Measurements from ENCODE around the gene ATRAID. TPM values are rescaled to one million over a fixed set of nuclear protein-coding genes. Genes with fewer than 3 reads are reported as not detected.

Gene ATRAID
- total and polyA plus RNA-seq, 4 donors: 90.0 to 204 (median 122) TPM

DNA sequence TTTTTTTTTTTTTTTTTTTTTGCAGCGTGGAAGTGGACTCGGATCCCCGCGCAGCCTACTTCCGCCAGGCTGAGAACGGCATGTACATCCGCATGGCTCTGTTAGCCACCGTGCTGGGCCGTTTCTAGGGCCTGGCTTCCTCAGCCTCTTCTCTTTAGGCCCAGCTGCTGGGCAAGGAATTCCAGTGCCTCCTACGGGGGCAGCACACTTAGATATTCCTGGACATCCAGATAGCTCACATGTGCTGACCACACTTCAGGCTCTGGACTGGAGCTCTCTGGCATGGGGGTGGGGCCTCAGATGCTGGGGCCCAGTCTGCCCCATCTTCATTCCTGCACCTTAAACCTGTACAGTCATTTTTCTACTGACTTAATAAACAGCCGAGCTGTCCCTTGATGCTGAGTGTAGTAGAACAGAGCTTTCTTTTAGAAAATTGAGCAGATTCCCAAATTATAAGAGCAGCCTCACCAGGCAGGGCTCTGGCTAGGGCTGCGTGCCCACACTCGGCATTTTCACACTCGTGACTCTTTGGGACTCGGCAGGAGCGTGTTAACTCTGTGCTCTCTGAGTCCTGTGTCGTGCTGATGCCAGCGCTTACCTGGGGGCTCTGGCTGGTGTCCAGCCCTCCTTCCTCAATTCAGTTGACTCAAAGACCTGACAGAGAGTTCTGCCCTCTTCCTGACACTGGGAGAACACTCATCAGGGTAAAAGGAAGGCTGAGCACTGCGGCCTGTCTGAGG is 31.7 kb downstream of the ATRAID start:
- Histone ChIP-seq H3K4me1 (ENCODE audit: control insufficient read depth in 5 of 5, insufficient read depth in 5 of 5, low read length in 5 of 5) (no peaks in the 10 kb centered on the region), H3K27ac (ENCODE audit: low read depth in 1 of 2, low read length in 1 of 2) (no peak overlapping the region), H3K9me3 (ENCODE audit: control insufficient read depth in 4 of 4, insufficient read depth in 3 of 4, low read length in 3 of 4) (no peaks in the 10 kb centered on the region), H3K4me3 (no peak overlapping the region), H3K27me3 (ENCODE audit: control insufficient read depth in 3 of 3, insufficient read depth in 3 of 3, low read length in 2 of 3) (no peaks in the 10 kb centered on the region), H3K9ac (ENCODE audit: insufficient read depth in 1 of 2, low read length in 2 of 2) (no peak overlapping the region), H3K36me3 (ENCODE audit: control insufficient read depth in 4 of 4, insufficient read depth in 4 of 4, low read length in 4 of 4) (peaks cover 4 to 52% (median 25%) of the 10 kb centered on the region in 4 donors)
- WGBS, 2 donors: 87 to 90% methylated on average over 18 to 19 of the region's 19 CpGs
- no peak for DNase-seq
- no peak for ATAC-seq (ENCODE audit: insufficient read depth, low FRiP score)
- TF ChIP-seq CTCF (IDR thresholded peaks at IDR 0.05; ENCODE audit: control extremely low read depth, extremely low read depth): no peak

GRCh38 chr2:27245116-27245515 is 33.3 kb downstream of the ATRAID start:
- H3K4me1 ChIP-seq (ENCODE audit: control insufficient read depth in 5 of 5, insufficient read depth in 5 of 5, low read length in 5 of 5): no peaks in the 10 kb centered on the region
- no peak for DNase-seq
- H3K27me3 ChIP-seq (ENCODE audit: control insufficient read depth in 3 of 3, insufficient read depth in 3 of 3, low read length in 2 of 3): no peaks in the 10 kb centered on the region
- ATAC-seq (ENCODE audit: insufficient read depth, low FRiP score): no peak
- peaks cover 3 to 40% (median 17%) of the 10 kb centered on the region in 4 donors for H3K36me3 ChIP-seq (ENCODE audit: control insufficient read depth in 4 of 4, insufficient read depth in 4 of 4, low read length in 4 of 4)
- H3K9me3 ChIP-seq (ENCODE audit: control insufficient read depth in 4 of 4, insufficient read depth in 3 of 4, low read length in 3 of 4): no peaks in the 10 kb centered on the region
- no peak overlapping the region for H3K27ac ChIP-seq (ENCODE audit: low read depth in 1 of 2, low read length in 1 of 2)
- WGBS, 2 donors: 77 to 81% methylated on average over 10 of the region's 10 CpGs
- no peak for TF ChIP-seq CTCF (IDR thresholded peaks at IDR 0.05; ENCODE audit: control extremely low read depth, extremely low read depth)
- no peak overlapping the region for H3K9ac ChIP-seq (ENCODE audit: insufficient read depth in 1 of 2, low read length in 2 of 2)
- H3K4me3 ChIP-seq: no peak overlapping the region

DNA sequence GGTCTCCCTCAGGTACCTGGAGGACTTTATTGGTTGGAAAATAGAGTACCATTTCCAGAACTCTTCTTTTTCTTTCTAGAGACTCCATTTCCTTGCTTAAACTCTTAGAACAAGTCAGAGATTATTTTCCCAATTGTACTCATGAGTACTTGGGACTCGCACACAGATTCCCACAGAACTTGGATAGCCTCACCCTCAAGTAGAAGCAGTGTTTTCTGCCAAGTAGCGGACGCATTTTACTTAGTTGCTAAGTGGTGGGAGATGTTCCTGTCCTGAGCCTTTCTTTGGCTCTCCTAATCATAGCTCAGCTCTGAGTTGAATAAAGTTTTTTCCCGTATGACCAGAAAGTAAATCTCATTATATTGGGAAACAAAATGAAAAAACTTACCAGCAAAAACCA is 33.8 kb downstream of the ATRAID start:
- 89 to 91% methylated on average over 4 of the region's 4 CpGs for WGBS, 2 donors
- no peaks in the 10 kb centered on the region for H3K9me3 ChIP-seq (ENCODE audit: control insufficient read depth in 4 of 4, insufficient read depth in 3 of 4, low read length in 3 of 4)
- ATAC-seq (ENCODE audit: insufficient read depth, low FRiP score): no peak
- no peak overlapping the region for H3K4me3 ChIP-seq
- no peak overlapping the region for H3K9ac ChIP-seq (ENCODE audit: insufficient read depth in 1 of 2, low read length in 2 of 2)
- H3K27ac ChIP-seq (ENCODE audit: low read depth in 1 of 2, low read length in 1 of 2): no peak overlapping the region
- TF ChIP-seq CTCF (IDR thresholded peaks at IDR 0.05; ENCODE audit: control extremely low read depth, extremely low read depth): no peak
- no peaks in the 10 kb centered on the region for H3K27me3 ChIP-seq (ENCODE audit: control insufficient read depth in 3 of 3, insufficient read depth in 3 of 3, low read length in 2 of 3)
- DNase-seq: no peak
- no peaks in the 10 kb centered on the region for H3K4me1 ChIP-seq (ENCODE audit: control insufficient read depth in 5 of 5, insufficient read depth in 5 of 5, low read length in 5 of 5)
- peaks cover 0 to 35% (median 15%) of the 10 kb centered on the region in 4 donors for H3K36me3 ChIP-seq (ENCODE audit: control insufficient read depth in 4 of 4, insufficient read depth in 4 of 4, low read length in 4 of 4)
